ENCODE measurements around the gene XYLT1. TPM values are rescaled to one million over a fixed set of nuclear protein-coding genes. Genes with fewer than 3 reads are reported as not detected.

The XYLT1 gene
- total and polyA plus RNA-seq, 2 of the 8 experiments (the other 6 are each of a cell fraction or from before 2014, with no cell fraction given): 6.6 to 25.4 TPM

- ChIA-PET POLR2A (ENCODE audit: partially characterized antibody) (interaction anchor here (1.6 kb wide), 1 partner anchor 9 kb away, joined by 5 read pairs; no protein-coding TSS in a partner anchor), CTCF (ENCODE audit: partially characterized antibody) (interaction anchor here (1.3 to 2.3 kb wide), 3 partner anchors 13 to 198 kb away, joined by 3 to 12 read pairs (median 4); no protein-coding TSS in a partner anchor)
- Histone ChIP-seq H2BK12ac (ENCODE audit: low read depth, low read length) (no peak overlapping the region), H3K4me2 (ENCODE audit: insufficient read depth in 1 of 2, low read depth in 2 of 2, low read length in 2 of 2) (no peak overlapping the region), H3K14ac (ENCODE audit: insufficient read length) (no peak overlapping the region), H3K56ac (replicated peaks; ENCODE audit: insufficient read length, low read depth, low read length) (no peak overlapping the region), H2BK5ac (ENCODE audit: low read depth, low read length) (no peak overlapping the region), H3K27ac (ENCODE audit: low read depth, low read length) (no peak overlapping the region), H2AFZ (ENCODE audit: low read length) (no peak overlapping the region), H3K18ac (ENCODE audit: extremely low read depth, low read length) (no peak overlapping the region; the same call in 1 of the 2 replicates), H3K4ac (replicated peaks; ENCODE audit: insufficient read length, low read depth, low read length) (no peak overlapping the region), H3K79me2 (ENCODE audit: control insufficient read depth in 1 of 2, insufficient read depth in 2 of 2, low read length in 2 of 2) (no peaks in the 10 kb centered on the region), H4K91ac (replicated peaks; ENCODE audit: insufficient read length, low read length) (no peak overlapping the region), H3K23me2 (ENCODE audit: low read depth, low read length) (no peaks in the 10 kb centered on the region), H2BK120ac (replicated peaks; ENCODE audit: low read depth, low read length) (no peak overlapping the region), H3K79me1 (ENCODE audit: low read depth, low read length) (peaks cover 7% of the 10 kb centered on the region; the same call in 1 of the 2 replicates), H4K8ac (ENCODE audit: extremely low read depth, insufficient read depth, low read length) (no peak overlapping the region), H3K36me3 (ENCODE audit: control insufficient read depth in 2 of 4, insufficient read depth in 4 of 4, low read length in 3 of 4) (no peaks in the 10 kb centered on the region), H2BK20ac (ENCODE audit: low read length) (no peak overlapping the region), H3K9ac (replicated peaks in 1 of 4; ENCODE audit: extremely low read depth in 1 of 4, low read depth in 3 of 4, low read length in 3 of 4) (no peak overlapping the region), H2AK5ac (ENCODE audit: low read depth, low read length) (no peak overlapping the region), H4K20me1 (replicated peaks in 1 of 2; ENCODE audit: control insufficient read depth in 1 of 2, insufficient read depth in 2 of 2, low read length in 2 of 2) (no peaks in the 10 kb centered on the region), H3K9me3 (ENCODE audit: insufficient read depth in 2 of 2, low read depth in 1 of 2, low read length in 1 of 2) (no peaks in the 10 kb centered on the region), H2BK15ac (ENCODE audit: low read length) (no peak overlapping the region), H3K23ac (ENCODE audit: insufficient read length) (no peak overlapping the region), H4K5ac (ENCODE audit: insufficient read length, low read depth, low read length) (no peak overlapping the region), H3K4me1 (replicated peaks in 1 of 4; ENCODE audit: control insufficient read depth in 3 of 4, insufficient read depth in 4 of 4, low read length in 3 of 4) (peaks cover 2 to 9% (median 4%) of the 10 kb centered on the region in 4 experiments; a peak in 5 of 7 replicates), H3K27me3 (replicated peaks in 1 of 4; ENCODE audit: control insufficient read depth in 3 of 4, extremely low read depth in 1 of 4, insufficient read depth in 3 of 4, low read length in 3 of 4) (no peaks in the 10 kb centered on the region), H3K4me3 (ENCODE audit: extremely low read depth in 1 of 4, insufficient read depth in 2 of 4, low read depth in 3 of 4, low read length in 4 of 4) (no peak overlapping the region)
- WGBS, 2 experiments (ENCODE audit: extremely low coverage in 1 of 2, insufficient coverage in 1 of 2, insufficient read length in 1 of 2, insufficient replicate concordance in 2 of 2, low coverage in 1 of 2, low lambda C conversion rate in 2 of 2, missing lambda C conversion rate in 1 of 2): 92% methylated on average over 3 of the region's 3 CpGs; no CpG with 5 or more reads in 1 of the 2 experiments
- DNase-seq (ENCODE audit: low read depth in 1 of 2, low spot score in 2 of 2) (no peak), FAIRE-seq (no peak)
- no peak for TF ChIP-seq JUND (IDR thresholded peaks at IDR 0.05; ENCODE audit: low read length)
- no peak for TF ChIP-seq POLR2AphosphoS5 (IDR thresholded peaks at IDR 0.05; ENCODE audit: low read depth, low read length)
- TF ChIP-seq NANOG (IDR thresholded peaks at IDR 0.05; ENCODE audit: insufficient read depth, low read depth, low read length, poor library complexity, severe bottlenecking): no peak
- no peak for TF ChIP-seq TCF12 (IDR thresholded peaks at IDR 0.05; ENCODE audit: low read depth, low read length)
- no peak for TF ChIP-seq ATF3 (IDR thresholded peaks at IDR 0.05; ENCODE audit: insufficient read depth, low read depth, low read length)
- TF ChIP-seq CTCF (IDR thresholded peaks at IDR 0.05; ENCODE audit: control extremely low read depth in 1 of 3, insufficient read depth in 1 of 3, low read depth in 1 of 3, low read length in 3 of 3): no peak
- TF ChIP-seq EP300 (IDR thresholded peaks at IDR 0.05; ENCODE audit: borderline replicate concordance in 1 of 2, low read depth in 2 of 2, low read length in 2 of 2): no peak
- no peak for TF ChIP-seq BACH1 (IDR thresholded peaks at IDR 0.05; ENCODE audit: low read length)
- no peak for TF ChIP-seq CBX5 (IDR thresholded peaks at IDR 0.05; ENCODE audit: low read depth, low read length)
These were observed 200.6 kb downstream of the XYLT1 start for GRCh38 chr16:17270111-17270510.

All from H1 (cell line).